Effector CD8-positive, alpha-beta T cell (primary cell): ENCODE data around the gene PAX8.

Experiments
- DNase-seq: peaks from one replicate; lab custom pipeline; 2025; lab: John Stamatoyannopoulos, UW

PAX8 gene

GRCh38 chr2:113167962-113168340, 110.8 kb downstream of the PAX8 start:
- no peak for DNase-seq

GRCh38 chr2:113167115-113167932, 111.4 kb downstream of the PAX8 start:
- no peak for DNase-seq

- no peak for DNase-seq
These were observed 112.5 kb downstream of the PAX8 start for GRCh38 chr2:113166187-113166645.
